Amygdala (tissue), 56 donors: ENCODE data around the gene DYNC1I1.

Experiments
- DNase-seq, 56 donors: peaks; one replicate each; lab custom pipeline; 2025; lab: John Stamatoyannopoulos, UW

Gene DYNC1I1

GRCh38 chr7:95951997-95952795 is 179.8 kb downstream of the DYNC1I1 start:
- DNase-seq, result no peak

GRCh38 chr7:95952851-95953250 is 180.5 kb downstream of the DYNC1I1 start:
- no peak for DNase-seq

GRCh38 chr7:95955748-95956147 is 183.4 kb downstream of the DYNC1I1 start:
- DNase-seq, result no peak

- DNase-seq, result no peak
Measured at GRCh38 chr7:95957510-95957909, 185.2 kb downstream of the DYNC1I1 start.

- no peak for DNase-seq
Measured at GRCh38 chr7:95960706-95961244, 188.4 kb downstream of the DYNC1I1 start.

- no peak for DNase-seq
Measured at GRCh38 chr7:95963446-95963990, 191.2 kb downstream of the DYNC1I1 start.

GRCh38 chr7:95971716-95972115 is 199.4 kb downstream of the DYNC1I1 start:
- DNase-seq, result no peak

- no peak for DNase-seq
Measured at GRCh38 chr7:95972523-95972922, 200.2 kb downstream of the DYNC1I1 start.

GRCh38 chr7:95974108-95974507 is 201.8 kb downstream of the DYNC1I1 start:
- no peak for DNase-seq

GRCh38 chr7:95976369-95977060 is 204.2 kb downstream of the DYNC1I1 start:
- DNase-seq, result no peak

GRCh38 chr7:95977994-95978393 is 205.6 kb downstream of the DYNC1I1 start:
- no peak for DNase-seq

- no peak for DNase-seq
Measured at GRCh38 chr7:95980167-95980566, 207.8 kb downstream of the DYNC1I1 start.

GRCh38 chr7:95980706-95981105 is 208.4 kb downstream of the DYNC1I1 start:
- DNase-seq, result no peak

GRCh38 chr7:95986178-95986764 is 213.9 kb downstream of the DYNC1I1 start:
- no peak for DNase-seq

GRCh38 chr7:95989301-95989700 is 216.9 kb downstream of the DYNC1I1 start:
- no peak for DNase-seq

GRCh38 chr7:95993380-95993779 is 221.0 kb downstream of the DYNC1I1 start:
- no peak for DNase-seq

- peak in 8 of 56 donors; percentile 0 to 20 (median 4) for DNase-seq
Measured at GRCh38 chr7:95996174-95996573, 223.8 kb downstream of the DYNC1I1 start.

- no peak for DNase-seq
Measured at GRCh38 chr7:95996886-95997285, 224.5 kb downstream of the DYNC1I1 start.

- DNase-seq, result no peak
Measured at GRCh38 chr7:95997632-95998031, 225.3 kb downstream of the DYNC1I1 start.

- no peak for DNase-seq
Measured at GRCh38 chr7:95999481-95999880, 227.1 kb downstream of the DYNC1I1 start.

GRCh38 chr7:96004578-96004977 is 232.2 kb downstream of the DYNC1I1 start:
- no peak for DNase-seq
